Measurements from ENCODE around the gene MCF2L. TPM values are rescaled to one million over a fixed set of nuclear protein-coding genes. Genes with fewer than 3 reads are reported as not detected.

MCF2L gene
- polyA plus RNA-seq, 2 of the 4 experiments (the other 2 are of a cell fraction): 0.36 to 0.92 TPM

DNA sequence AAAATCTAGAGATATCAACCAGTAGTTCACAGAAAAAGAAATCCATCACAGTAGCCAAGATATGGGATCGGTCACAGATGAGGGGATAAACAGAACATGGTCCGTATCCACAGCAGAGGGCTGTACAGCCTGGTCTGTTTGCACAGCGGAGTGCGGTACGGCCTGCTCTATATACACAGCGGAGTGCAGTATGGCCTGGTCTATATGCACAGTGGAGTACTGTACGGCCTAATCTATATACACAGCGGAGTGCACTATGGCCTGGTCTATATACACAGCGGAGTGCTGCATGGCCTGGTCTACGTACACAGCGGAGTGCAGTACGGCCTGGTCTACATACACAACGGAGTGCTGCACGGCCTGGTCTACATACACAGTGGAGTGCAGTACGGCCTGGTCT lies 43.0 kb upstream of the MCF2L start:
- no peak overlapping the region for H3K4me3 ChIP-seq
- FAIRE-seq (no peak), DNase-seq (ENCODE audit: low read depth in 1 of 2, low spot score in 1 of 2) (no peak), ATAC-seq (no peak)
- no peaks in the 10 kb centered on the region for H3K4me1 ChIP-seq
- no peak overlapping the region for H3K4me2 ChIP-seq
- TF ChIP-seq CHD4 (IDR thresholded peaks at IDR 0.05; ENCODE audit: borderline replicate concordance) (no peak), HMGXB4 (CRISPR knock-in tag; IDR thresholded peaks at IDR 0.05; ENCODE audit: borderline replicate concordance) (no peak), CHD2 (IDR thresholded peaks at IDR 0.05; ENCODE audit: low read length, partially characterized antibody) (no peak), RCOR1 (IDR thresholded peaks at IDR 0.05; ENCODE audit: low read depth, low read length) (no peak), ESRRA (IDR thresholded peaks at IDR 0.05; ENCODE audit: borderline replicate concordance, low read length) (no peak), RNF2 (IDR thresholded peaks at IDR 0.05; ENCODE audit: borderline replicate concordance, low read depth) (no peak), E2F6 (IDR thresholded peaks at IDR 0.05; ENCODE audit: borderline replicate concordance, low read depth) (no peak), CTCF (IDR thresholded peaks at IDR 0.05) (no peak), KDM5A (IDR thresholded peaks at IDR 0.05) (no peak)
- TF ChIP-seq, protein P1, sequence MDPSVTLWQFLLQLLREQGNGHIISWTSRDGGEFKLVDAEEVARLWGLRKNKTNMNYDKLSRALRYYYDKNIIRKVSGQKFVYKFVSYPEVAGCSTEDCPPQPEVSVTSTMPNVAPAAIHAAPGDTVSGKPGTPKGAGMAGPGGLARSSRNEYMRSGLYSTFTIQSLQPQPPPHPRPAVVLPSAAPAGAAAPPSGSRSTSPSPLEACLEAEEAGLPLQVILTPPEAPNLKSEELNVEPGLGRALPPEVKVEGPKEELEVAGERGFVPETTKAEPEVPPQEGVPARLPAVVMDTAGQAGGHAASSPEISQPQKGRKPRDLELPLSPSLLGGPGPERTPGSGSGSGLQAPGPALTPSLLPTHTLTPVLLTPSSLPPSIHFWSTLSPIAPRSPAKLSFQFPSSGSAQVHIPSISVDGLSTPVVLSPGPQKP (IDR thresholded peaks at IDR 0.05; ENCODE audit: low read depth, low read length): no peak
- TF ChIP-seq, protein P2, sequence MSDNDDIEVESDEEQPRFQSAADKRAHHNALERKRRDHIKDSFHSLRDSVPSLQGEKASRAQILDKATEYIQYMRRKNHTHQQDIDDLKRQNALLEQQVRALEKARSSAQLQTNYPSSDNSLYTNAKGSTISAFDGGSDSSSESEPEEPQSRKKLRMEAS (IDR thresholded peaks at IDR 0.05): no peak
- TF ChIP-seq, protein P3, sequence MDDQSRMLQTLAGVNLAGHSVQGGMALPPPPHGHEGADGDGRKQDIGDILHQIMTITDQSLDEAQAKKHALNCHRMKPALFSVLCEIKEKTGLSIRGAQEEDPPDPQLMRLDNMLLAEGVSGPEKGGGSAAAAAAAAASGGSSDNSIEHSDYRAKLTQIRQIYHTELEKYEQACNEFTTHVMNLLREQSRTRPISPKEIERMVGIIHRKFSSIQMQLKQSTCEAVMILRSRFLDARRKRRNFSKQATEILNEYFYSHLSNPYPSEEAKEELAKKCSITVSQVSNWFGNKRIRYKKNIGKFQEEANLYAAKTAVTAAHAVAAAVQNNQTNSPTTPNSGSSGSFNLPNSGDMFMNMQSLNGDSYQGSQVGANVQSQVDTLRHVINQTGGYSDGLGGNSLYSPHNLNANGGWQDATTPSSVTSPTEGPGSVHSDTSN (IDR thresholded peaks at IDR 0.05): no peak
- POLR2A ChIA-PET: no interaction called here
- WGBS (ENCODE audit: missing lambda C conversion rate): 91% methylated on average over 9 of the region's 15 CpGs
- H3K27ac ChIP-seq: no peak overlapping the region
- CTCF ChIA-PET: no interaction called here
- H3K9me3 ChIP-seq: no peaks in the 10 kb centered on the region

DNA sequence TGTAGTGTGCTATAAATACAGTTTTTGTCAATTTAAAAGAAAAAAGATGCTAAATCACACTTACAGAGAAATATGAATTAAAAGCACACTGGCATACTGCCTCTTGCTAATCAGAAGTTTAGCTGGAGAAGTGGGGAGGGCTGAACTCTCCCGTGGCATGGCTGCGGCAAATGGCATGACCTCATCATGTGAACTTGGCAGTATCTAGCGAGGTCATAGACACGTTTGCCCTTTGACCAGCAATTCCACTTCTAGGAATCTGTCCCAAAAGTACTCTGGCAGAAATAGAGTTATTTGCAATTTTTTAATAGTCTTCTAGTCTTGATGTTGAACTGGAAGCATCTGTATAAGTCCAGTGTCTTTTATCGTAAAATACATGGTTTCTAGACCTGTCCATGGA lies 42.0 kb upstream of the MCF2L start:
- Histone ChIP-seq H3K27ac (no peak overlapping the region), H3K4me3 (no peak overlapping the region), H3K4me2 (no peak overlapping the region), H3K4me1 (no peaks in the 10 kb centered on the region), H3K9me3 (no peaks in the 10 kb centered on the region)
- FAIRE-seq: no peak
- POLR2A ChIA-PET: no interaction called here
- whole genome bisulfite sequencing (ENCODE audit: missing lambda C conversion rate): 60% methylated on average over 5 of the region's 5 CpGs
- DNase-seq (ENCODE audit: low read depth in 1 of 2, low spot score in 1 of 2): no peak
- ATAC-seq: no peak
- CTCF ChIA-PET: interaction anchor here (0.6 kb wide), 1 partner anchor 451 kb away, joined by 3 read pairs; no protein-coding TSS in a partner anchor
- TF ChIP-seq POLR2AphosphoS2 (conservative IDR thresholded peaks at IDR 0.05; ENCODE audit: low read length) (no peak), ESRRA (IDR thresholded peaks at IDR 0.05; ENCODE audit: borderline replicate concordance, low read length) (no peak), FOSL2 (IDR thresholded peaks at IDR 0.05) (no peak), FOSL2 (CRISPR knock-in tag; IDR thresholded peaks at IDR 0.05) (no peak), KDM5A (IDR thresholded peaks at IDR 0.05) (no peak), HOXB5 (CRISPR knock-in tag; IDR thresholded peaks at IDR 0.05) (no peak), TFCP2L1 (CRISPR knock-in tag; IDR thresholded peaks at IDR 0.05) (no peak), CHD2 (IDR thresholded peaks at IDR 0.05; ENCODE audit: low read length, partially characterized antibody) (no peak), RFX5 (IDR thresholded peaks at IDR 0.05) (no peak), ZSCAN20 (CRISPR knock-in tag; IDR thresholded peaks at IDR 0.05) (no peak), POLR2A (IDR thresholded peaks at IDR 0.05; ENCODE audit: low read length) (no peak), MYC (IDR thresholded peaks at IDR 0.05; ENCODE audit: borderline replicate concordance, low read length) (no peak), JUNB (IDR thresholded peaks at IDR 0.05) (no peak), REST (IDR thresholded peaks at IDR 0.05) (no peak)
- TF ChIP-seq, protein P3 (IDR thresholded peaks at IDR 0.05): no peak
- TF ChIP-seq, protein P1 (IDR thresholded peaks at IDR 0.05; ENCODE audit: low read depth, low read length): no peak

Data from A549 (cell line).